CD4-positive, alpha-beta memory T cell (primary cell): ENCODE results near the gene MACROD2. TPM values are rescaled to one million over a fixed set of nuclear protein-coding genes. Genes with fewer than 3 reads are reported as not detected.

ENCODE experiments used
- CTCF ChIA-PET: fragments of 350-600 bp; sonication (Branson Sonifier 250); formaldehyde crosslinking; loops from one replicate; lab custom pipeline; 2021; ENCODE audit warnings: inconsistent platforms; ENCODE audit not compliant: partially characterized antibody; lab: Charles Lee
- POLR2A ChIA-PET: fragments of 350-600 bp; sonication (Branson Sonifier 250); formaldehyde crosslinking; loops from one replicate; lab custom pipeline; 2021; ENCODE audit not compliant: partially characterized antibody; lab: Charles Lee
- DNase-seq, 5 donors: peaks; one replicate each; pipeline versions ENCODE4 v3.0.0 to v3.0.0-alpha.2; 2020 to 2022; ENCODE audit warnings: mixed read lengths in 1 of 5
- H3K27ac ChIP-seq: one replicate; pipeline ENCODE4 v1.7.0; 2013; ENCODE audit warnings: low read depth, low read length
- H3K27me3 ChIP-seq: 2 replicates; pipeline ENCODE4 v1.7.0; 2013; ENCODE audit warnings: mild to moderate bottlenecking, low read length, moderate library complexity; ENCODE audit not compliant: insufficient read depth
- H3K36me3 ChIP-seq: 2 replicates; pipeline ENCODE4 v1.7.0; 2013; ENCODE audit warnings: mild to moderate bottlenecking, low read length, moderate library complexity; ENCODE audit not compliant: insufficient read depth
- H3K4me1 ChIP-seq: 2 replicates; pipeline ENCODE4 v1.7.0; 2013; ENCODE audit warnings: mild to moderate bottlenecking, low read length, moderate library complexity; ENCODE audit not compliant: insufficient read depth
- H3K4me3 ChIP-seq, 2 donors: one replicate each; pipeline ENCODE4 v1.7.0; 2013; ENCODE audit warnings: low read length in 2 of 2, mild to moderate bottlenecking in 1 of 2
- H3K9me3 ChIP-seq, 2 donors: one replicate each; pipeline ENCODE4 v1.7.0; 2013; ENCODE audit warnings: low read length in 2 of 2, control low read depth in 1 of 2; ENCODE audit not compliant: control insufficient read depth in 1 of 2
- H3K27ac Mint-ChIP-seq, 7 donors: one replicate each; pipeline ENCODE4 v1.8.0; 2020 to 2021; ENCODE audit warnings: mixed read lengths in 7 of 7, mild to moderate bottlenecking in 6 of 7, inconsistent platforms in 3 of 7, moderate library complexity in 3 of 7
- H3K27me3 Mint-ChIP-seq, 2 donors: one replicate each; pipeline ENCODE4 v1.8.0; 2020 to 2021; ENCODE audit warnings: mixed read lengths in 2 of 2
- H3K36me3 Mint-ChIP-seq, 2 donors: one replicate each; pipeline ENCODE4 v1.8.0; 2020 to 2021; ENCODE audit warnings: mixed read lengths in 2 of 2, inconsistent platforms in 1 of 2, mild to moderate bottlenecking in 1 of 2
- H3K4me1 Mint-ChIP-seq, 4 donors: one replicate each; pipeline ENCODE4 v1.8.0; 2020 to 2021; ENCODE audit warnings: mixed read lengths in 4 of 4, mild to moderate bottlenecking in 1 of 4
- H3K4me3 Mint-ChIP-seq, 8 donors: one replicate each; pipeline ENCODE4 v1.8.0; 2020 to 2021; ENCODE audit warnings: mixed read lengths in 8 of 8, mild to moderate bottlenecking in 7 of 8, moderate library complexity in 6 of 8, inconsistent platforms in 3 of 8
- H3K9me3 Mint-ChIP-seq, 8 donors: one replicate each; pipeline ENCODE4 v1.8.0; 2020 to 2021; ENCODE audit warnings: mixed read lengths in 8 of 8, mild to moderate bottlenecking in 5 of 8, inconsistent platforms in 3 of 8, moderate library complexity in 1 of 8
- intact Hi-C: fragments of 100-400 bp; cut with micrococcal nuclease; formaldehyde crosslinking; loops from one replicate; pipeline ENCODE4 v1.15.1; 2023
- polyA plus RNA-seq, 2 donors: library from polyadenylated mRNA; unstranded; fragments of 300-500 nt; fragmentation: Illumina TruSeq; gene quantifications; one replicate each; pipeline ENCODE4 v1.2.3, GENCODE V29; 2021
- total RNA-seq, 2 experiments: library from RNA; stranded (reverse); gene quantifications; one replicate each; pipeline ENCODE4 v1.2.3, GENCODE V29; 2021

The MACROD2 gene
- total and polyA plus RNA-seq, 4 experiments from 2014 or later, result not detected

- Mint-ChIP-seq H3K4me3 (no peak overlapping the region), H3K4me1 (peaks cover 0 to 1% (median 0%) of the 10 kb centered on the region in 4 donors), H3K27me3 (no peaks in the 10 kb centered on the region), H3K36me3 (no peaks in the 10 kb centered on the region), H3K9me3 (peaks cover 0 to 17% (median 5%) of the 10 kb centered on the region in 8 donors), H3K27ac (no peak overlapping the region)
- H3K27me3 ChIP-seq, result no peaks in the 10 kb centered on the region
- no peak overlapping the region for H3K4me3 ChIP-seq
- ChIA-PET POLR2A (no interaction called here), CTCF (no interaction called here)
- no peaks in the 10 kb centered on the region for H3K9me3 ChIP-seq
- no peak for DNase-seq
- H3K4me1 ChIP-seq, result no peaks in the 10 kb centered on the region
- intact Hi-C loops, result no loop called here
- H3K27ac ChIP-seq, result no peak overlapping the region
- H3K36me3 ChIP-seq, result no peaks in the 10 kb centered on the region
Observed at GRCh38 chr20:15889514-15890256, 1894.4 kb downstream of the MACROD2 start.

- Histone ChIP-seq H3K4me3 (no peak overlapping the region), H3K27ac (no peak overlapping the region), H3K4me1 (no peaks in the 10 kb centered on the region), H3K36me3 (no peaks in the 10 kb centered on the region), H3K9me3 (no peaks in the 10 kb centered on the region), H3K27me3 (no peaks in the 10 kb centered on the region)
- Mint-ChIP-seq H3K4me1 (peaks cover 0 to 9% (median 3%) of the 10 kb centered on the region in 4 donors), H3K36me3 (no peaks in the 10 kb centered on the region), H3K27ac (no peak overlapping the region), H3K4me3 (no peak overlapping the region), H3K9me3 (peaks cover 0 to 17% (median 6%) of the 10 kb centered on the region in 8 donors), H3K27me3 (no peaks in the 10 kb centered on the region)
- intact Hi-C loops, result no loop called here
- no peak for DNase-seq
- POLR2A ChIA-PET, result no interaction called here
- CTCF ChIA-PET, result no interaction called here
Observed at GRCh38 chr20:15890407-15890982, 1895.2 kb downstream of the MACROD2 start.

- no peak overlapping the region for H3K27ac Mint-ChIP-seq
- ChIA-PET POLR2A (no interaction called here), CTCF (no interaction called here)
- H3K27me3 Mint-ChIP-seq, result no peaks in the 10 kb centered on the region
- no peak for DNase-seq
- intact Hi-C loops, result no loop called here
- Histone ChIP-seq H3K27me3 (no peaks in the 10 kb centered on the region), H3K9me3 (no peaks in the 10 kb centered on the region), H3K27ac (no peak overlapping the region), H3K36me3 (no peaks in the 10 kb centered on the region), H3K4me1 (no peaks in the 10 kb centered on the region), H3K4me3 (no peak overlapping the region)
- no peak overlapping the region for H3K4me3 Mint-ChIP-seq
- peaks cover 0 to 8% (median 4%) of the 10 kb centered on the region in 8 donors for H3K9me3 Mint-ChIP-seq
- H3K4me1 Mint-ChIP-seq, result peaks cover 2 to 18% (median 7%) of the 10 kb centered on the region in 4 donors
- H3K36me3 Mint-ChIP-seq, result no peaks in the 10 kb centered on the region
Observed at GRCh38 chr20:15895126-15895525, 1899.8 kb downstream of the MACROD2 start.

GRCh38 chr20:15895560-15896084, 1900.3 kb downstream of the MACROD2 start:
- Histone ChIP-seq H3K4me1 (no peaks in the 10 kb centered on the region), H3K4me3 (no peak overlapping the region), H3K27me3 (no peaks in the 10 kb centered on the region), H3K27ac (no peak overlapping the region), H3K36me3 (no peaks in the 10 kb centered on the region), H3K9me3 (peaks cover 0 to under 1% of the 10 kb centered on the region in 2 donors)
- Mint-ChIP-seq H3K4me3 (peak overlapping the region in 1 of 8 donors; percentile 8), H3K36me3 (no peaks in the 10 kb centered on the region), H3K27me3 (no peaks in the 10 kb centered on the region), H3K4me1 (peaks cover 2 to 18% (median 7%) of the 10 kb centered on the region in 4 donors), H3K27ac (peak overlapping the region in 1 of 7 donors; percentile 45), H3K9me3 (peaks cover 0 to 8% (median 4%) of the 10 kb centered on the region in 8 donors)
- intact Hi-C loops, result no loop called here
- ChIA-PET POLR2A (no interaction called here), CTCF (no interaction called here)
- peak in 4 of 5 donors; percentile 1 to 46 (median 10) for DNase-seq

- Mint-ChIP-seq H3K36me3 (no peaks in the 10 kb centered on the region), H3K4me3 (no peak overlapping the region), H3K27ac (no peak overlapping the region), H3K9me3 (peaks cover 0 to 12% (median 4%) of the 10 kb centered on the region in 8 donors), H3K4me1 (peaks cover 2 to 14% (median 6%) of the 10 kb centered on the region in 4 donors), H3K27me3 (peaks cover 0 to 1% of the 10 kb centered on the region in 2 donors)
- CTCF ChIA-PET, result no interaction called here
- no peak overlapping the region for H3K27ac ChIP-seq
- POLR2A ChIA-PET, result no interaction called here
- H3K4me3 ChIP-seq, result no peak overlapping the region
- no peak for DNase-seq
- H3K4me1 ChIP-seq, result no peaks in the 10 kb centered on the region
- peaks cover 0 to 4% of the 10 kb centered on the region in 2 donors for H3K9me3 ChIP-seq
- no peaks in the 10 kb centered on the region for H3K27me3 ChIP-seq
- no peaks in the 10 kb centered on the region for H3K36me3 ChIP-seq
- intact Hi-C loops, result no loop called here
Observed at GRCh38 chr20:15899967-15900366, 1904.7 kb downstream of the MACROD2 start.

- Mint-ChIP-seq H3K4me3 (no peak overlapping the region), H3K27me3 (peaks cover 0 to 1% of the 10 kb centered on the region in 2 donors), H3K27ac (no peak overlapping the region), H3K36me3 (no peaks in the 10 kb centered on the region), H3K9me3 (peaks cover 0 to 12% (median 4%) of the 10 kb centered on the region in 8 donors), H3K4me1 (peaks cover 2 to 9% (median 4%) of the 10 kb centered on the region in 4 donors)
- H3K27me3 ChIP-seq, result no peaks in the 10 kb centered on the region
- ChIA-PET CTCF (no interaction called here), POLR2A (no interaction called here)
- no peak overlapping the region for H3K4me3 ChIP-seq
- H3K4me1 ChIP-seq, result no peaks in the 10 kb centered on the region
- H3K36me3 ChIP-seq, result no peaks in the 10 kb centered on the region
- peaks cover 0 to 4% of the 10 kb centered on the region in 2 donors for H3K9me3 ChIP-seq
- intact Hi-C loops, result no loop called here
- H3K27ac ChIP-seq, result no peak overlapping the region
- DNase-seq, result no peak
Observed at GRCh38 chr20:15900443-15900842, 1905.1 kb downstream of the MACROD2 start.

GRCh38 chr20:15902493-15902892, 1907.2 kb downstream of the MACROD2 start:
- H3K27ac ChIP-seq, result no peak overlapping the region
- Mint-ChIP-seq H3K27me3 (peaks cover 0 to 1% of the 10 kb centered on the region in 2 donors), H3K4me1 (no peaks in the 10 kb centered on the region), H3K9me3 (peaks cover 2 to 15% (median 6%) of the 10 kb centered on the region in 8 donors), H3K4me3 (no peak overlapping the region), H3K27ac (no peak overlapping the region), H3K36me3 (no peaks in the 10 kb centered on the region)
- H3K4me1 ChIP-seq, result no peaks in the 10 kb centered on the region
- no peaks in the 10 kb centered on the region for H3K36me3 ChIP-seq
- peaks cover 0 to 4% of the 10 kb centered on the region in 2 donors for H3K9me3 ChIP-seq
- intact Hi-C loops, result no loop called here
- no peaks in the 10 kb centered on the region for H3K27me3 ChIP-seq
- H3K4me3 ChIP-seq, result no peak overlapping the region
- no peak for DNase-seq
- ChIA-PET POLR2A (no interaction called here), CTCF (no interaction called here)
